GM18517 (cell line): ENCODE measurements around the gene ARL13B.
"Not testable (repeated sequence)": the region's sequence is repeated elsewhere in the genome, so short reads cannot be mapped to it uniquely, and the experiment has no call there.

Experiments
- ATAC-seq: cut with Tn5 transposase; IDR thresholded peaks from one replicate; pipeline ENCODE4 v1.9.1; 2021; ENCODE audit warnings: mild to moderate bottlenecking, moderate library complexity; ENCODE audit not compliant: unreplicated experiment

ARL13B gene

DNA sequence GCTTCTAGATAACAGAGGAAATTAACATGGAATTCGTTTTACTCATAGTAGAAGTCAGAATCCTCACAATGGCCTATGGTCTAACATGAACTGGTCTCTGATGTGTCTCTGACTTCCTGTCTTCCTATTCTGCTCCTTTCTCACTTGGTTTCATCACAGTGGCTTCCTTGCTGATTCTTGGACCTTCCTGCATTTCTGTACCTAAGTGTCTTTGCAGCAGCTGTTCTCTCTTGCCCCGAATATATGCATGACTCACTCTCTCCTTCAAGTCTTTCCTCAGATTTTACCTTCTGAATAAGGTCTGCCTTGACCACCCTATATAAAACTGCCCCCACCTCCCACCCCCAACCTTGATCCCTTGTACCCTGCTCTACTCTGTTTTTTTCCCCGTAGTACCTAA lies 14.1 kb downstream of the ARL13B start:
- ATAC-seq, result no peak

- ATAC-seq, result no peak
These were observed 21.2 kb downstream of the ARL13B start for GRCh38 chr3:94001191-94001590.

GRCh38 chr3:94001827-94002495 lies 22.0 kb downstream of the ARL13B start:
- ATAC-seq, result no peak

GRCh38 chr3:94004301-94004910 lies 24.5 kb downstream of the ARL13B start:
- peak; percentile 96 for ATAC-seq

DNA sequence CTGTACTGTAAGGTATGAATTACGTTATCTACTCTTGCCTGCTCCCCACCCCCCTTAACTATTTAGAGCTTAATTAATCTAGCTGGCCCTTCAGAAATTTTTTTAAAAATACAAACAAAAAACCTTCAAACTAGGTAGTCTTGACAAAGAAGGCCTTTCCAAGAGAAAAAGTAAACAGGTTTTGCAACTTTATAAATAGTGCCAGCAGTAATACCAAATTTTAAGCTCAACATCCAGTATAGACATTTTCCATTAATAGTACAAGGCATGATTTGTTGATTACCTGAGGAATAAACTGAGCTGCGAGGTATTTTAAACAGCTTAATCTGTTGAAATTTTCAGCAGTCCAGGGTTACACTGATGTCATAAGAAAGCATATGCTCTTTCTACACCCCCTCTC lies 28.3 kb downstream of the ARL13B start:
- no peak for ATAC-seq

- no peak for ATAC-seq
These were observed 29.7 kb downstream of the ARL13B start for GRCh38 chr3:94009608-94010007.

DNA sequence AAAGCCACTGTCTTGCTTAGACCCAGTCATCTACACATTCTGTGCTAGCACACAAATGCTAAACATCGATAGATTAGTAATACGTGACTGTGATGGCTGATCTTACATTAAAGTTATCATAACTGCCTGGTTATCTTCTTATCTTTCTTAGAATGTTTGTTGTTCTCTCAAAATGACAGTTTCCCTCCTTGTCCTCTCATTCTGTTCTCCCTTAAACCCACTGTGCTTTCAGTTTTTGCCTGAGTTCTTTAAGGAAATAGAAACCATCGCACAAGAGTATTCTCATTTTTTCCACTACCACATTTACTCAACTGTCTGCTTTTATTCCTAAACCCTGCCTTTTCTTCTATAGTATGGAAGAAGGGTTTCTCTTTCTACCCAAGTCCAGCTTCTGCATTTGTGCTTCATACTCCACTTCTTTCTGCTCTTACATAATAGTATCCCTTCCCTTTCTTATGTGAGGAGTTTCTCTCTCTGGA lies 31.3 kb downstream of the ARL13B start:
- ATAC-seq, result no peak

GRCh38 chr3:94012185-94012584 lies 32.2 kb downstream of the ARL13B start:
- ATAC-seq, result no peak

DNA sequence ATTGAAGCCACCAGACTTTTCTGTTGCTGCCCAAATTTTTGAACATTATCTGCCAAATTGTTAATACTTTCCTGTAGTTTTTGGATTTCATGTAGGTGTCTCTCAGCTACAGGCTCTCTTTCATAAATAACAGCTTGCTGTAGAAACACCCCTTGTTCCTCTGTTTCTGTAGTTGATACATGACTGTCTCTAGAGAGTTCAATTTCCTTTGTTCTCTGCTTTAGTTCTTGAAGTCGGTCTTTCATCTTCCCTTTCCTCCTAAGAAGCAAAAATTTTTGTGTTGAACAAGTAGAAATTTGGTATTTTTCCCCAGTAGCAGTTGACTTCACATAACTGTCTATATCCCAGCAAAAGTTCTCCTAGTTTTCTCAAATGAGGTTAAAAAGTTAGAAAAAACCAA lies 35.1 kb downstream of the ARL13B start:
- ATAC-seq, result no peak

DNA sequence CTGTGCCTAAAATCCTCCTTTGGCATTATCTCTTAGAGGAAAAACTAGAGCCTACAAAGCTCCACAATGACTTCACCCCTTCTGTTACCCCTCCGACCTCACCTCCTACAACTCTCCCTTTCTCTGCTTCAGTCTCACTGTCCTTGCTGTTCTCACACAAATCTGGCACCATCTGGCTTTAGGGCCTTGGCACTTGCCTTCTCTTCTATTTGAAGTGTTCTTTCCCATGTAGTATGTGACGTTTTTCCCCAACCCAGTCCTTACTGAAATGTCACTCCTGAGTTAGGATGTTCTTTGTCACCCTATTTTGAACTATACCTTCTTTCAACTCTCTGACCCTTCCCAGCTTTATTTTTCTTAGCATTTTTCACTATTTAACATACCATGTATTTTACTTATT lies 39.7 kb downstream of the ARL13B start:
- no peak for ATAC-seq

GRCh38 chr3:94020293-94020692 lies 40.3 kb downstream of the ARL13B start:
- no peak for ATAC-seq

DNA sequence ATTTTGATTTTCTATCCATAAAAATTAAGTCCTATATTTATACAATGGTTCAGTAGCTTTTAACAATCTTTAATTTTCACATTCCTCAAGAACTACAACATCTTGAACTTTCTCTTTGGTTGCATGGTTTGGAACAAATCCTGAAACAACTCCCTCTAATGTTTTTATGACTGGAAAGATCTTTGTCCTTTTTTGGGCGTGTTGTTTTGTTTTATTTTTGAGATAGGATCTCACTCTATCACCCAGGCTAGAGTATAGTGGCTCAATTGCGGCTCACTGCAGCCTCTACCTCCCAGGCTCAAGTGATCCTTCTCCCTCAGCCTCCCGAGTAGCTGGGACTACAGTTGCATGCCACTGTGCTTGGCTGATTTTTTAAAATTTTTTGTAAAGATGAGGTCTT lies 44.4 kb downstream of the ARL13B start:
- ATAC-seq, result no peak

DNA sequence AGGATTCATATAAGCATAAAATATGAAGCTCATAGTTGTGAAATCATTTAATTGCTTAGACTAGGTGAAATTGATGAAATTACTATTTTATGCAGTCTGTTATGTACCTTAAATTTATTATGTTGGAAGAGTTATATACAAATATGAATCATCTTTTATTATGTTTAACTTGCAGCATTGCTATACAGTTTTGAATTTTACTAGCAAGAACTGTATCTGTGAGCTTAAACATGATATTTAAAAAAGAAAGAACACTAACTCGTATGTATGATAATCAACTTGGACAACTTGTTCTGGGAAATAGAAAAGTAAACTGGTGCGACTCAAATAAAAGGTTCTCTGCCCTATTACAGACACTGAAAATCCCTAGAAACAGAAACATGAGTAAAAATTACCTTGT lies 46.7 kb downstream of the ARL13B start:
- no peak for ATAC-seq

DNA sequence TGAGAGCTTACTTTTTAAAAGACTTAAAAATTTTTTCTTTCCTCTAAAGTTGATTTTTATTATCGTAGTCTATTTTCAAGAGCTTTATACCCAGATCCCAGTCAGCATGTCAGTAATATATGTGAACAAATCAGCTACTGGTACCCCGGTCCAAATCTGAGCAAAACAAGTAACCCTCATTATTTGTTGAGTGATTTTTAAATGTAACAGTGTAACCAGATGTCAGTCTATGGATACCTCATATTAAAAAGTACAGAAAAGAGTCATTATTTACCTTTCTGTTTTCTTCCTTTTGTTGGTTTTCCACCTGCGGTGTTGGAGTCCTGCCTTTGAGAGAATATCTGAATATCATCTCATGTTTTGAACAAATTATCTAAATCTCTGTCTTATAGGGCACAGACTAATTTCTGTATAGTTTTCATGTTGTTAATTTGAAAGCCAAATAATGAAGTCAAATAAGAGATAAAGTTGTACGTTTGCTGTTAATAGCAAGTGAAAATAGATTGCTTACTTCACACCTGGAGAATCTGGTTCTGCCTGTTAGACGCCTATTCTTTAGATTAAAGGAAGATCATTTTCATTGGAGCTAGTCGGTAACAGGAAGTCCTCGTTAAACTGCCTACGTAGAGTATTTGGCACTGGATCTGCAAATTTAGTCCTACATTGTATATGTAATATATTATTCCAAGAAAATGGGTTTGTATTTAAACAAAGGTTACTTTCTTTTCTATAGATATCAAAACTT lies 48.3 kb downstream of the ARL13B start, which contains the start of gene STX19:
Gene STX19, minus strand, starts transcription at position 505 of the 745 bp plus-strand sequence. CDS start 13,328 bp downstream, outside the sequence.
- no peak for ATAC-seq

GRCh38 chr3:94036909-94037507 lies 57.1 kb downstream of the ARL13B start:
- no peak for ATAC-seq

DNA sequence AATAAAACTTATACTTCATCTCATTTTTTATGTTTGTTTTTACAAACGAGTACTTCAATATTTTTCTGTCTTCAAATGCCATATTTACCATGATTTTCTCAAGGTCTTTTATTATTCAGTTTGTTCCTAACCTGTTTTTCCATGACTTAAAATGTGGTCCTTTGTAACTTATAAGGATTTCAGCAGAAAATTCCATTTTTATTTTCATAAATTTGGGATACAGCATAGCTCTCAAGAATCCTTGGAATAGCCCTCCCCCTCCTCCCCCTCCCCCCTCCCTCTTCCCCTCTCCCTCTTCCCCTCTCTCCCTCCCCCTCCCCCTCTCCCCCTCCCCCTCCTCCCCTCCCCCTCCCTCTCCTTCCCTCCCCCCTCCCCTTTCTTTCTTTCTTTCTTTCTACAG lies 63.3 kb downstream of the ARL13B start:
- no peak for ATAC-seq

GRCh38 chr3:94044100-94044936 lies 64.4 kb downstream of the ARL13B start:
- not testable (repeated sequence) for ATAC-seq

DNA sequence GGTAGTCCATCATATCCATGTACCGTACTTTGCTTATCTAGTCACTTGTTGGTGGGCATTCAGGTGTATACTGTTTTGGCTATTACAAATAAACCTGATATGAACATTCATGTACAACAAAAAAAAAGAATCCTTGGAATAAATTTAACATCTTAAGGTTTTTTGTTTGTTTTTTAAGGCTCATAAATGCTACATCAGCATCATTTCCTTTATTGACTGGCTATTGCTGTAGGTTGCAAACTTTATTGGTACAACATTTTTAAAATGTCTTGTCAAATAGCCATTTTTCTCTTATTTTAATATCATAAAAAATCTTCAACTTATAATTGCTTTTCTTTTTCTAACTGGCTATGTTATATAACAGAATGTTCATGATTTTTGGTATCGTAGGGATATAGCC lies 66.6 kb downstream of the ARL13B start:
- no peak for ATAC-seq

DNA sequence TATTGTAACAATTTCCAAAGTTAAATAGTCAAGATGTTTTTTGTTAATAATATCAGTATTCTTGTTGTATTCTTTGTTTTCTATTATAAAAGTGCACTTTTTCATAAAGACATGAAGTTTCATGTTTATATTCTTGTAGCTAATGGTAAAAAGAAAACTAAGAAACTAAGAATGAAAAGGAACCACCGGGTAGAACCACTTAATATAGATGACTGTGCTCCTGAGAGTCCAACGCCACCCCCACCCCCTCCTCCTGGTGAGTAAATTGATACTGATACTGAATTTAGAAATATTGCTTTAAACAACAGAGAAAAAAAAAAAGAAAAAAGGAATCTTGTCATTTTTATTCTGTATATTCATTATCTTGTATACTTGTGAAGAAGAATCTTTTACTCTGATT lies 69.3 kb downstream of the ARL13B start:
- no peak for ATAC-seq

DNA sequence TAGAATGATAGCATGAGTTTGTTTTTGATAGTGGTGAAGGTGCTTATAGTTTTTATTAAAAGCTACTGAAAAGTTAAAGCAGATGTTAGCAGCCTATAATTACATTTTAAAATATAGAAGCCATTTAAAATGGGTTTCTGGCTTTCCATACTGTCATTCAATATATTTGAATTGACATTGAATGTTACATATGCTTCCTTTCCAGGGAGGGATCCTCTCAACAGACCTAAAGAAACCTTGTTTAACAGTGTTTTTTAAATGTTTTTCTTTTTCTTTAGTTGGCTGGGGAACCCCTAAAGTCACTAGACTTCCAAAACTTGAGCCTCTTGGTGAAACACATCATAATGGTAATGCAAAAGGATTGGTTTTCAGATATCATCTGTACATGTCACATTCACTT lies 70.6 kb downstream of the ARL13B start:
- no peak for ATAC-seq

- no peak for ATAC-seq
These were observed 81.3 kb downstream of the ARL13B start for GRCh38 chr3:94061297-94061696.
